HG02981 (cell line): ENCODE results near the gene RPL36AL.
"Not testable (repeated sequence)": the region's sequence is repeated elsewhere in the genome, so short reads cannot be mapped to it uniquely, and the experiment has no call there.

ENCODE experiments used
- ATAC-seq: cut with Tn5 transposase; IDR thresholded peaks from one replicate; pipeline ENCODE4 v1.9.1; 2021; ENCODE audit warnings: mild to moderate bottlenecking, moderate library complexity; ENCODE audit not compliant: unreplicated experiment

Gene RPL36AL

DNA sequence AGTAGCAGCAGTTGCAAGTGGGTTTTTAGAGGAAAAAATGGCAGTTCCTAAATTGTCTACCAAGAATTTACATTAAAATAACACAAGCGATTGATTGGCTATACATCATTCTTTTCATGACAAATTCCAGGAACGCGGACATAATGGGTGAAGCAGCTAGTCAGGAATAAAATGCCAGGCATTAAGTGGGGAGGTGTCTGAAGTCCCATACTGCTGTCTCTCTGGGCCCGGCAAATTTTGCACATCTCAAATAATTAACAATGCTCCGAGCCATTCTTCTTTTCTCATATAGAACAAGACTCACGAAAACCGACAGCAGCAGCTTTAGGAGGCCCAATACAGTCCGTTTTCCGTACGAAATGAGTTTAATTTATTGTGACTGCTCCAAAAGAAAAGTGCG is 696 bp downstream of the RPL36AL start:
- ATAC-seq: no peak

DNA sequence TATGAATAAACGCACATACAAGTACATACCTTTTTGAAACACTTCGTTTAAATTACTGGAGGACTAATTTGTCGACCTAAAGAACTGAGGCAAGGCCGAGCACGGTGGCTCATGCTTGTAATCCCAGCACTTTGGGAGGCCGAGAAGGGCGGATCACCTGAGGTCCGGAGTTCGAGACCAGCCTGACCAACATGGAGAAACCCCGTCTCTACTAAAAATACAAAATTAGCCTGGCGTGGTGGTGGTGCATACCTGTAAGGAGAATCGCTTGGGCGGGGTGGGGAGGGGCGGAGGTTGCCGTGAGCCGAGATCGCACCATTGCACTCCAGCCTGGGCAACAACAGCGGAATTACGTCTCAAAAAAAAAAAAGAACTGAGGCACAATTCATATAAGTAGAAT is 1.2 kb downstream of the RPL36AL start:
- ATAC-seq: not testable (repeated sequence)

DNA sequence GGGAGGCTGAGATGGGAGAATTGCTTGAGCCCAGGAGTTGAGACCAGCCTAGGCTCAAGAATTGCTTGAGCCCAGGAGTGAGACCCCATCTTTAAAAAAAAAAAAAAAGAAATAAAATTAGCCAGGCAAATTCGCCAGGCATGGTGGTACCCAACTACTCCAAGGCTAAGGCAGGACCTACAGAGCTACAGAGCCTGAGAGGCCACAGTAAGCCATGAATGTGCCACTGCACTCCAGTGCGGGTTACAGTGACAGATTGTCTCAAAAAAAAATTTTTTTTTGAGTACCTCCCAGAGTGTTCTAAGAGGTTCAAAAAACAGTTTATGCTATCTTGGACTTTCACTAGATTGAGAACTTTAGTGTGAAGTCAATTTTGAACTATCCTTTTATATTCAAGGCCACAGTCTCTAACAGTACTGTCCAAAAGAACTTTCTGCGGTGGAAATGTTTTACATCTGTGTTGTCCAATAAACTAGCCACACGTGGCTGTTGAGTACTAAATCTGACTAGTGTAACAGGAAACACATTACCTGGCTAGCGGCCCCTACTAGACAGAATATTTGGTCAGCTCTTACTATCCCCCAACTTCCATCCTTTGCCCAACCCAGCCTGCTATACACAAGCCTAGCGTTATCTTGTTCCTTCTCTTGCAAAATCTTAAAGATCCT is 2.4 kb downstream of the RPL36AL start:
- no peak for ATAC-seq

DNA sequence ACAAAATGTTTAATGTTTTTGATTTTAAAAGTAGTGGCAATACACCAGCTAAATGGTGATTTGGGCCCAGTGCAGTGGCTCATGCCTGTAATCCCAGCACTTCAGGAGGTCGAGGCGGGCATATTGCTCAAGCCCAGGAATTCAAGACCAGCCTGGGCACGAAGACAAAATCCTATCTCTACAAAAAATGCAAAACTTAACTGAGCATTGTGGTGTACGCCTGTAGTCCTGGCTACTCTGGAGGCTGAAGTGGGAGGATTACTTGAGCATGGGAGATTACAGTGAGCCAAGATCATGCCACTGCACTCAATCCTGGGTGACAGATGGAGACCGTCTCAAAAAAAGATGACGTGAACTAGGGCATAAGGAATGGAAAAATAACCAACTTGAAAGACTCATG is 4.7 kb downstream of the RPL36AL start:
- no peak for ATAC-seq

DNA sequence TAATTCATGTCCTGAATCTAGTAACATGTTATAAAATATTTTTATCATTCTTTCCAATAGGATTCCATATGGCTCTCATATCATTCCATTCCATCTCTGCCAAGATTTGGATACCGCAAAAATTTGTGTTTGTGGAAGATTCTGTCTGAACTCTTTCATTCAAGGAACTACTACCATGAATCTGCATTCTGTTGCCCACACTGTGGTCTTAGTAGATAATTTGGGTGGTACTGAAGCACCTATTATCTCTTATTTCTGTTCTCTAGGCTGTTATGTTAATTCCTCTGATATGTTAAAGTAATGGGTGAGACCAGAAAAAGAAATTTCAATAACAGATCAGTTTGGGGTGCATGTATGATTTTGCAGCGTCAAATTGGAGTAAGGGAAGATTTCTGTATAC is 6.2 kb downstream of the RPL36AL start:
- no peak for ATAC-seq

DNA sequence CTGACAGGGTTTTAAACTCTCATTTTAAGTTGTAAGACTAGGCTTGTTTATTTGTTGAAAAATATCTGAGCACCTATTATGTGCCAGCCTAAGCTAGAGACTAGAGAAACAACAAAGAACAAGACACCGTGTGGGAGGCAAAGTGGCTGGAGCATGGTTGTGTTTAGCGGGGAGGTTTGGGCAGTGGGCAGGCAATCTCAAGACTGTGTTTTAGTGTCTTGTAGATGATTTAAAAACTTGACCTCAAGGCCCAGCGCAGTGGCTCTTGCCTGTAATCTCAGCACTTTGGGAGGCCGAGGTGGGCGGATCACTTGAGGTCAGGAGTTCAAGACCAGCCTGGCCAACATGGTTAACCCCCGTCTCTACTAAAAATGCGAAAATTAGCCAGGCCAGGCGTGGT is 7.8 kb downstream of the RPL36AL start:
- no peak for ATAC-seq

DNA sequence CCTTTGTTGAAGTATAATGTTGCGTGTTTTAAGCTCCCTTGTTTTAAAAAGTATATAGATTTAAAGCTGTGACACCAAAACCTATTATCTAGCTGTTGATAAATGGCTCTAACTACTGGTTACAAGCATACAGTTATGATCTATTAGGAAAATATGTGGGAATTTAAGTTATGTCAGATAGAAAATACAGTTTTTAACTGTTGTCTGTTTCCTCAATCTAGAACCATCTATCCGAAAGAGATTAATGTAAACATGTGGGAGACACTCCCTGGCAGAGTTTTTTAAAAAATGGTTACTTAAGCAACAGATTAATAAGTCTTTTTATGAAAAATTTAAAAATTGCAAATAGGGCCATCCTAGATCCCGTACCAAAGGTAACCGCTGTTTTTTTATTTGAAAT is 8.2 kb downstream of the RPL36AL start:
- ATAC-seq: no peak

DNA sequence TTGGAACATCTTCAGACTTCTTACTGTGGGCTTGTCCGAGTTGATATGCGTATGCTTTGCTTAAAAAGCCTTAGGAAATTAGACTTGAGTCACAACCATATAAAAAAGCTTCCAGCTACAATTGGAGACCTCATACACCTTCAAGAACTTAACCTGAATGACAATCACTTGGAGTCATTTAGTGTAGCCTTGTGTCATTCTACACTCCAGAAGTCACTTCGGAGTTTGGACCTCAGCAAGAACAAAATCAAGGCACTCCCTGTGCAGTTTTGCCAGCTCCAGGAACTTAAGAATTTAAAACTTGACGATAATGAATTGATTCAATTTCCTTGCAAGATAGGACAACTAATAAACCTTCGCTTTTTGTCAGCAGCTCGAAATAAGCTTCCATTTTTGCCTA is 12.8 kb downstream of the RPL36AL start:
- no peak for ATAC-seq

DNA sequence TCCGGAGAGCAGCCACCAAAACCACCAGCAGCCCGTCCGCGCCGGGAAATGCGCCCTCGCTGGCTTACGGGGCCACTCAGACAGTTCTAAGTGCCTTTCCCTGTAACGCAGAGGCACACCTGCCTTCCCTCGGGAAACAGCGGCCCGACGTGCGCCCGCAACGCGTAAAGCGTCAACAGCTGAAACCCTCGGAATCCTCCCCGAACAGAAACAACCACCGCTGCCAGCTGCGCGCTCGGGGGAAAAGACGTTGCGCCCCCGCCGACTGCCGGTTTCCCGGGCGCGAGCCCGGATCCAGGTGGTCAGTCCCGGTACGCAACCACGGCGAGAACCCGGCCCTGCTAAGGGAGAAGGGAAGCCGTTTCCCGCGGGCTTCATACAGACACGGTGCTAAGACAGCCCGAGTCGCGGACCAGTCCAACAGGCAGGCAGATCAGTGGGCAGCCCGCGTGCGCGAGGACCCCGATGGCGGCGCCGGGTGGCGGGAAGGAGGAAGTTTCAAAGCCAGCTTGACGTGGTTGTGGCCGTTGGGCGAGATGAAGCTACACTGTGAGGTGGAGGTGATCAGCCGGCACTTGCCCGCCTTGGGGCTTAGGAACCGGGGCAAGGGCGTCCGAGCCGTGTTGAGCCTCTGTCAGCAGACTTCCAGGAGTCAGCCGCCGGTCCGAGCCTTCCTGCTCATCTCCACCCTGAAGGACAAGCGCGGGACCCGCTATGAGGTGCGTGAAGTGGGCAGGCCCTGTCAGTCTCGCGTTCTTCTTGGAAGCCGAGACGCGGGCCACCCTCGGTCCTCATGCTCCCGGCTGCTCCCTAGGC is 21.7 kb downstream of the RPL36AL start, which contains the start of gene LRR1:
LRR1 (plus strand) TSS at position 456 of the 816 bp plus-strand sequence; CDS start at position 537, 81 bp downstream.
- ATAC-seq: peak; percentile 49

DNA sequence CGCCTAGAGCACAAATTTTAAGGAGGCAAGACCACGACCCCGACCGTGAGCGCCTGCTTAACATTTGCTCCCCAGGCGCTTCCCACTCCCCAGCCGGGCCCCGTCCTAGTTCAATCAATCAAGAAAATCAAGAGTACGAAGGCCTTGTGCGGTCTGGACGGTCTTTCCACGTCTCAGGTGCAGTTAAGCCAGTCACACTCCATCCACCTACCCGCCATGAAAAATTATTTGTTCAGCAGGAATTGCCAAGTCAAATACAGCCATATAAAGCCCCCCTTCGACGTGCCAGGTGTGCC is 22.3 kb downstream of the RPL36AL start:
- no peak for ATAC-seq

DNA sequence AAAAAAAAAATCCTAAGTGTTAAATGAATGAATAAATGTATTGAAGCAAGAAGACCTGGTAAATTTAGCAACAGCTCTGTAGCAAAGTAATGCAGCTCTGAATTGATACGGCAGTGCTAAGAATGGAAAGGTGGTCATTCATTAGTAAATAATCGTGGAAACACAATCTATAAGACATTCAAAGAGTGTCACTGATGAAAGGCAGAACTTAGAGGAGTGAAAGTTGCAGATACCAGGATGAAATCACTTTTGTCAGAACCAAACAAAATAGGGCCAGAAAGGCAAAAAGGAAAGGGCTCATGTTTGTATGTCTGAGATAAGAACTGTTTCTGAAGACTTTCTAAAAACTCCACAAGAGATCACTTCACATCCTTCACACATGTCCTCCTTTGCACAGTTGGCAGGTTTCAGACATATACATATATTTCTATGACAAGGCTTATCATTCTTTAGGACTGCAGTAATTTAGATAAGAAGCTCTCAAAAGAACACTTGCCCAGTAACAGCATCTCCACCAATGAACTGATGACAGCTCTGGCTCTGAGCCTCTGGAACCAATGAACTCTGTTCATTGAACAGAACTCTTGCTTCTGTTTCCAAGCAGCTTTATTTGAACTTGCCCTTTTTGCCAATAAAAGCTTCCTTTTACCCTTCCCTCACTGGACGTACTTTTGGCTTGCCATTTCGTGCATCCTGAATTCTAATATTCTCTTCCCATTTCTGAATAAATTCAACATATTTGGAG is 25.9 kb downstream of the RPL36AL start:
- ATAC-seq: no peak

DNA sequence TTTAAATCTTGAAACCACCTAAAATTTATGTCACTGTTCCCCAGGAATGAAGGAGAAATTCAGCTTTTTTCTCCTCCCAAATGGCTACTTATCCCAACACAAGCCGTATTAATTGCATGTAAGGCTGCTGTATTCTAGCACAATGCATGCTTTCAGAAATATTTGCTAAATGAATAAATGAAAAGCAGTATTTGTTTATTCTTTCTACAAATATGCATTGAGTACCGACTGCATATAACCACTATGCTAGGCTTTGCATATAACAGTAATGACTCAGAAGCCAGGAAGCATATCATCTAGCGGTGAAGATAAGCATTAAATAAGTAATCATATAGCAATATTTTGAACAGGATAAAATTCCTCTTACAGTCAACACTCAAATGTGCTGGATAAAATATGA is 27.4 kb downstream of the RPL36AL start:
- ATAC-seq: no peak

DNA sequence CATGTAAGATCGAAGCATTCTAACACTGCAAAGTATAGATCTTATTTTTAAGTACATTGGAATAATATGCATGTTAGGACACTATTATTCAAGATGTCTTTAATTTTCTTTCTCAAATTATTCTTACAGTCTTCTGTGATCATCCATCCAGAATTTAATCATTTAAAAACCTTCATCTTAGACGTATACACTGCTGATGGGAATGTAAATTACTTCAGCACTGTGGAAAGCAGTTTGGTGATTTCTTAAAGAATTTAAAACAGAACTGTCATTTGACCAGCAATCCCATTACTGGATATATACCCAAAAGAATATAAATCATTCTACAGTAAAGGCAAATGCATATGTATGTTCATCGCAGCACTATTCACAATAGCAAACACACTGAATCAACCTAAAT is 31.0 kb downstream of the RPL36AL start:
- no peak for ATAC-seq

DNA sequence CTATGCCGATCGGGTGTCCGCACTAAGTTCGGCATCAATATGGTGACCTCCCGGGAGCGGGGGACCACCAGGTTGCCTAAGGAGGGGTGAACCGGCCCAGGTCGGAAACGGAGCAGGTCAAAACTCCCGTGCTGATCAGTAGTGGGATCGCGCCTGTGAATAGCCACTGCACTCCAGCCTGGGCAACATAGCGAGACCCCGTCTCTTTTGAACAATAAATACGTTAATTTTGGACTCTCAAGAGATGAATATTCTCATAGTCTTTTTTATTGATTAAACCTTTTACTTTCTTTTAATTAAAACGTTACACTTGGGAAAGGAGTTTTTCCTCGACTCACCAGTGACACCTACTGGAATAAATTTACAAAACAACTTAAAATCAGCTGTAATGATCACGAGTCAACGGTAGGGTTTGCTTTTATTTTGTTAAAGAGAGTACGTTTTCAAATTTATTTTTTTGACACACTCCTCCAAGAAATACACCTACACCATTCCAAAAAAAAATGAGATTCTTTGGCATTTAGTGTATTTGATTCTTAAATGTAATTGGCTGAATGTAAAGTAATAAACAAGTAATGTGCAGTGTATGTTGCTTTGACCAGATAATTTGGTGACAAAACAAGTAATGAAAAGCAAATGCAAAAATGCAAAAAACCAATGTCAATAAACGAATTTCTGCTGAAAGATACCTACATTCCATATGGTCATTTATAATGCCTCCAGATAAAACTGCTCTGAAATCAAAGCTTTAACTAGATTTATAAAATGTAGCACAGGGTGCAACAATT is 33.6 kb downstream of the RPL36AL start:
- peak; percentile 36 for ATAC-seq

DNA sequence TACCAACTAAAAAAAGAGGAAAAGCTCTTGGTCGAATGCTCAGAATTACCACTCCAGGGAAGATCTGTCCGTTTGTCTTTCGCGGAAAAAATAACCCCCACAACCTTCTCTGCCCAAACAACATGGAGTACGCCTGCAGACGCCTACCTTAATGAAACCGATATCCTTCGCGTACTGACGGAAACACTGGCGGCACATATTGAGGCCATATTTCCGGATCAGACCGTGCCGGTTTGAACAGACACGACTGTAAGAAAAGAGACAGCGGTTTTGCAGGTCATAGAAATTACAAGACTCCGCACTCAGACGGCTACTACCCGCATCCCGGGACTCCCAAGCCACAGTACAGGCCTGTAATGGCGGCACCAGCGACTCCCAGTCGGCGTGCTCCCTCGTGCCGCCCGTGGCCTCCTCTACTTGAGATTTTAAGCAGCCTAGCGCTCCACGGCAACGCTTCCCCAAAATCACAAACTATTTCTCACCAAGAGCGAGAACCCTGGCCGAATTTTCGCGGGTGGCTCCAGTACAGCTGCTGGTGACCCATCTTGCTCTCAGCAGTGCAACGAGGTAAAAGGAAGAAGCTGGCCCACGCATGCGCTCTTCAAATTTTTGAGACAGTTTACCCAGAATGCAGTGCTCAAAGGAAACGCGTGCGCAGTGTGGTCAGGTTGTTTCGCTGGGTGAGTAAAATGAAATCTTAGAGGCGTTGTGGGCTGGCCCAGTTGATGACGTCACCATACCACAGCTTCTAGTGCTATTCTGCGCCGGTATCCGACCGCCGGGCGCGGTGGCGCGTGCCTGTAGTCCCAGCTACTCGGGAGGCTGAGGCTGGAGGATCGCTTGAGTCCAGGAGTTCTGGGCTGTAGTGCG is 34.4 kb downstream of the RPL36AL start, which contains the start of gene RPS29:
RPS29 (minus strand) TSS at position 578 of the 870 bp plus-strand sequence; CDS start at position 544, 34 bp downstream.
- peak; percentile 90 for ATAC-seq

DNA sequence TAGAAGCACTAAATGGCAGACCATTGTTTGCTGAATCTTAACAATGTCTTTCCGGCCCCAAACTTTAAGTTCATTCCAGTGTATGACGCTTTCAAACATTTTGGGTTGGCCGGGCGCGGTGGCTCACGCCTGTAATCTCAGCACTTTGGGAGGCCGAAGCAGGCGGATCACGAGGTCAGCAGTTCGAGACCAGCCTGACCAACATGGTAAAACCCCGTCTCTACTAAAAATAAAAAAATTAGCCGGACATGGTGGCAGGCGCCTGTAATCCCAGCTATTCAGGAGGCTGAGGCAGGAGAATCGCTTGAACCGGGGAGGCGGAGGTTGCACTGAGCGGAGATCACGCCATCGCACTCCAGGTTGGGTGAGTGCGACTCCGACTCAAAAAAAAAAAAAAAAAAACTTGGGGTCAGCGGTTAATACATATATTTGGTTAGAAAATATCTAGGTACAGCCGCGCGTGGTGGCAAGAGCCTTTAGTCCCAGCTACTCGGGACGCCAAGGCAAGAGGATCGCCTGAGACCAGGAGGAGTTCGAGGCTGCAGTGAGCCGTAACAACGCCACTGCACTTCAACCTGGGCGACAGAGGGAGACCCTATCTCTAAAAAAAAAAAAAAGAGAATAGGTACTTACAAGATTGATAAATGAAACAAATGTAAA is 35.3 kb downstream of the RPL36AL start:
- not testable (repeated sequence) for ATAC-seq

DNA sequence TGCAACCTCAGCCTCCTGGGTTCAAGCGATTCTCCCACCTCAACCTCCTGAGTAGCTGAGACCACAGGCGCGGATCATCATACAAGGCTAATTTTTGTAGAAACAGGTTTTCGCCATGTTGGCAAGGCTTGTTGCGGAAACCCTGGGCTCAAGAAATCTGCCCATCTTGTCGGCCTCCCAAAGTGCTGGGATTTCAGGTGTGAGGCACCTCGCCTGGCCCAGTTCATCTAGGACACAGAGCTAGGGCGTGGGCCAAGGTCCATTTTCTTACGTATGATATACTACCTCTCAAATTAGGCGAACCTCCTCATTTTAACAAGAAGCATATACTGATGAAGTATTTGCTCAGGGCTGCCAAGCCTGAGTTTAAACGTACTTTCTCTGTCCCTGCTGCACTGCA is 36.4 kb downstream of the RPL36AL start:
- ATAC-seq: no peak

DNA sequence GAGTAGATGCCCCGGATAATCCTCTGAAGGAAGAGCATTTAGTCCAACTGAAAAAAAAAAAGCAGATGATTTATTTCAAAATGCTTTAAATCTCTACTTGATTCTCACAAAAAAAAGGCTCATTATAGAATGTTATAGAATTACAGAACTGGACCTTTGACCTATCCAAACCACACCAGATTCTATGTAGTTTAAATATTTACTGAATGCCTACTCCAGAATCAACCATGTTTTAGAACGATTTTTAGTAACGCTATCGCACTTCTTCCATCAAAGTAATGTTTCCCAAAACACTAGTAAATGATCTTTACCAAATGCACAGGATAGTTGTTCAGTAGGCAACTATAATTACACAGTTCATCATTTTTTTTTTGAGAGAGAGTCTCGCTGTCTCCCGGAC is 36.8 kb downstream of the RPL36AL start:
- no peak for ATAC-seq
